Fibroblast of mammary gland (primary cell): ENCODE measurements around the gene IL32.

Experiments
- DNase-seq: peaks from one replicate; pipeline ENCODE4 v3.0.0-alpha.2; 2010; ENCODE audit warnings: low read depth
- H3K4me3 ChIP-seq: 2 replicates; pipeline ENCODE4 v1.5.1; 2011; ENCODE audit warnings: low read depth, mild to moderate bottlenecking, low read length, moderate library complexity; ENCODE audit not compliant: control insufficient read depth
- TF ChIP-seq, protein P1 (sequence below): conservative IDR thresholded peaks from 2 replicates; pipeline ENCODE4 v1.5.1; 2011; ENCODE audit warnings: low read depth, low read length, inconsistent platforms; ENCODE audit not compliant: control insufficient read depth, insufficient read depth

IL32 gene

GRCh38 chr16:3106205-3106928 lies 40.9 kb downstream of the IL32 start:
- H3K4me3 ChIP-seq, result peak overlapping the region; percentile 64
- peak; percentile 83 for DNase-seq
- TF ChIP-seq, protein P1, sequence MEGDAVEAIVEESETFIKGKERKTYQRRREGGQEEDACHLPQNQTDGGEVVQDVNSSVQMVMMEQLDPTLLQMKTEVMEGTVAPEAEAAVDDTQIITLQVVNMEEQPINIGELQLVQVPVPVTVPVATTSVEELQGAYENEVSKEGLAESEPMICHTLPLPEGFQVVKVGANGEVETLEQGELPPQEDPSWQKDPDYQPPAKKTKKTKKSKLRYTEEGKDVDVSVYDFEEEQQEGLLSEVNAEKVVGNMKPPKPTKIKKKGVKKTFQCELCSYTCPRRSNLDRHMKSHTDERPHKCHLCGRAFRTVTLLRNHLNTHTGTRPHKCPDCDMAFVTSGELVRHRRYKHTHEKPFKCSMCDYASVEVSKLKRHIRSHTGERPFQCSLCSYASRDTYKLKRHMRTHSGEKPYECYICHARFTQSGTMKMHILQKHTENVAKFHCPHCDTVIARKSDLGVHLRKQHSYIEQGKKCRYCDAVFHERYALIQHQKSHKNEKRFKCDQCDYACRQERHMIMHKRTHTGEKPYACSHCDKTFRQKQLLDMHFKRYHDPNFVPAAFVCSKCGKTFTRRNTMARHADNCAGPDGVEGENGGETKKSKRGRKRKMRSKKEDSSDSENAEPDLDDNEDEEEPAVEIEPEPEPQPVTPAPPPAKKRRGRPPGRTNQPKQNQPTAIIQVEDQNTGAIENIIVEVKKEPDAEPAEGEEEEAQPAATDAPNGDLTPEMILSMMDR, result no peak

- TF ChIP-seq, protein P1, result no peak
- peak; percentile 73 for DNase-seq
- H3K4me3 ChIP-seq, result peak within 1 kb of the TSS; percentile 93
Observed at GRCh38 chr16:3112058-3112880, 46.8 kb downstream of the IL32 start, which contains the start of gene ZNF205. Gene ZNF205 (plus strand): TSS chr16:3112586. CDS start chr16:3113431, 845 bp downstream.

GRCh38 chr16:3112881-3113574 lies 47.6 kb downstream of the IL32 start:
- TF ChIP-seq, protein P1, result no peak
- H3K4me3 ChIP-seq, result peak overlapping the region; percentile 93
- no peak for DNase-seq

- TF ChIP-seq, protein P1, result no peak
- peak overlapping the region; percentile 93 for H3K4me3 ChIP-seq
- peak; percentile 47 for DNase-seq
Observed at GRCh38 chr16:3113765-3114479, 48.5 kb downstream of the IL32 start.

- no peak overlapping the region for H3K4me3 ChIP-seq
- TF ChIP-seq, protein P1, result no peak
- no peak for DNase-seq
Observed at GRCh38 chr16:3115003-3115402, 49.6 kb downstream of the IL32 start.

GRCh38 chr16:3115561-3115960 lies 50.1 kb downstream of the IL32 start:
- H3K4me3 ChIP-seq, result no peak overlapping the region
- TF ChIP-seq, protein P1, result no peak
- no peak for DNase-seq
